SH-SY5Y (cell line): Measurements from ENCODE around the gene TUBD1.

Experiments used
- GATA2 ChIP-seq: IDR thresholded peaks from 2 replicates; pipeline ENCODE4 v1.6.1; 2011; ENCODE audit warnings: mild to moderate bottlenecking, low read depth, low read length
- GATA3 ChIP-seq: IDR thresholded peaks from 2 replicates; pipeline ENCODE4 v1.6.1; 2011; ENCODE audit warnings: low read depth, mild to moderate bottlenecking, low read length, moderate library complexity

- TF ChIP-seq GATA2 (no peak), GATA3 (no peak)
Measured at GRCh38 chr17:59916446-59916845, 23.7 kb upstream of the TUBD1 start.
